Measurements from ENCODE around the gene PFN3.
"Not testable (repeated sequence)": the region's sequence is repeated elsewhere in the genome, so short reads cannot be mapped to it uniquely, and the experiment has no call there.

Gene PFN3

DNA sequence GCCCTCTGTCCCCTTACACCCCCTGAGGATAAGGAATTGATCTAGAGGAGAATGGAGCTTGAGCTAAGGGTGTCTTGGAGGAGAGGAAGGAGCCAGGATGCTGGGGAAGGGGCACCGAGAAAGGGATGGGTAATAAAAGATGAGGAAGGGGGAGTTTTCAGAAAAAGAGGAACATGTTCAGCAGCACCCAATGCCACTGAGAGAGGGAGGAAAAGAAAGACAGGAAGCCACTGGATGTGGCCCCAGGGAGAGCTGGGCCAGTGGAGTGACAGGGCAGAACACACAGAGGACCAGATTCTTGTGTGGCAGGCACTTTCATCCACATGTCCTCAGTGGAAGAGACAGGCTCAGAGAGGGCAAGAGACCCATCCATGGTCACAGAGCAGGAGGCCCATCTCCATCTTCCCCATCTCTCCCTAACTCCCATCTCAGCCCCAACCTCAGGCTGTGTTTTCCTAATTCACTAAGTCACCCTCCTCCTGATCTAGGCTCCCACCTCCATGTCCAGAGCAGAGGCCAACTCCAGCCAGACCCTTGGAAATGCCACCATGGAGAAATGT lies 7.2 kb downstream of the PFN3 start:
- DNase-seq (ENCODE audit: low spot score): no peak

DNA sequence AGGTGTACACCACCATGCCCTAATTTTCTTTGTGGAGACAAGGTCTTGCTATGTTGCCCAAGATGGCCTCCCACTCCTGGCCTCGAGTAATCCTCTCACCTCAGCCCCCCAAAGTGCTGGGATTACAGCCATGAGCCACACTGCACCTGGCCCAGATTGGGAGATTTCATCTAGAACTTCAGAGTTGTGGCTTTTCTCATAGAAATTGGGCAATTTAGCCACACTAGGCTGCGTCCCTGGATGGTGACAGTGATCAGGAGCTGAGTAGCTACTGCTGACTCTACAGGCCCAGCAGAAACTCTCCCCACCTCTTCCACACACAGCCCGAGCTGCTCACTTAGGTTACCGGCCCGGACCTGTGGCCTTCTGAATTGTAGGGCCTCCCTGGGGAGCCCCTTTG lies 7.7 kb downstream of the PFN3 start:
- no peak for DNase-seq (ENCODE audit: low spot score)

DNA sequence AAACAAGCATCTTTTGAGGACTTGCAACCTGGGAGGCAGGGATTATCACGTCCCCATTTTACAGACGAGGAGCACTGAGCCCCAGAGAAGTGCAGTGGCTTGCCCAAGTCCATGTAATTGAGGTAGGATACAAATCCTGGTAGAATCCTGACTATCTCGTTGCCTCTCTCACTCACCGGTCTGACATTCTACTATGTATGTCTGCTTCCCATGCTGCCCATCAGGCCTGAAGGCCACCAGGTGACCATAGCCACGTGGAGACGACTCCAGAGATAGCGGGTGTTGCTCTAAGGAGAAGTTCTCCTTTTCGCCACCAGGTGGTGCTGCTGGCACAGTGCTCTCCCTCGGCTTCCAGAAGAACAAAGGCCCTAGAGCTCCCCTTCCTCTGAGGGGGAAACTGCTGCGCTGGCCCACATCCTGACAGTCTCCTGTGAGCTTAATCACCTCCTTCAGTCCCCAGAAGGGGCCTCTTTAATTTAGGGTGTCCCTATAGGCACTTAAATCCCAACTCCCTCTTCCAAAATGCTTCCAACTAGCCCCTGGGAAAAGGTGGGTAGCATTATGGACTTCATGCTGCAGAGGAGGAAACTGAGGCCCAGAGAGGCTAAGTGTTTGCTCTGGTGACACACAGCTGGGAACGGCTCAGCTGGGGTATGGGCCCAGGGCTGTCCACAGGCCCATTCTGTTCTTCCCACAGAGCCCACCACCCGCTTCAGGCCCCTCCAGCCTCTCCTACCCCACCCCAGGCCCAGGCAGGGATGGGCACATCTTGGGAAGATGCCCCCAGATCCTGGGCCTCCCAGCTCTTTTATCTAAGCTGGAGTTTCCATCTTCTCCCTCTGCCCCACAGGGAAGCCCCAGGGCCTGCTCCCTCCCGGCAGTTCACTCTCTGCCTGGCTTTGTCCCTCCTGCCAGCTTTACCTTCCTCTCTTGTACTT lies 9.8 kb downstream of the PFN3 start:
- DNase-seq (ENCODE audit: low spot score): peak; percentile 62

DNA sequence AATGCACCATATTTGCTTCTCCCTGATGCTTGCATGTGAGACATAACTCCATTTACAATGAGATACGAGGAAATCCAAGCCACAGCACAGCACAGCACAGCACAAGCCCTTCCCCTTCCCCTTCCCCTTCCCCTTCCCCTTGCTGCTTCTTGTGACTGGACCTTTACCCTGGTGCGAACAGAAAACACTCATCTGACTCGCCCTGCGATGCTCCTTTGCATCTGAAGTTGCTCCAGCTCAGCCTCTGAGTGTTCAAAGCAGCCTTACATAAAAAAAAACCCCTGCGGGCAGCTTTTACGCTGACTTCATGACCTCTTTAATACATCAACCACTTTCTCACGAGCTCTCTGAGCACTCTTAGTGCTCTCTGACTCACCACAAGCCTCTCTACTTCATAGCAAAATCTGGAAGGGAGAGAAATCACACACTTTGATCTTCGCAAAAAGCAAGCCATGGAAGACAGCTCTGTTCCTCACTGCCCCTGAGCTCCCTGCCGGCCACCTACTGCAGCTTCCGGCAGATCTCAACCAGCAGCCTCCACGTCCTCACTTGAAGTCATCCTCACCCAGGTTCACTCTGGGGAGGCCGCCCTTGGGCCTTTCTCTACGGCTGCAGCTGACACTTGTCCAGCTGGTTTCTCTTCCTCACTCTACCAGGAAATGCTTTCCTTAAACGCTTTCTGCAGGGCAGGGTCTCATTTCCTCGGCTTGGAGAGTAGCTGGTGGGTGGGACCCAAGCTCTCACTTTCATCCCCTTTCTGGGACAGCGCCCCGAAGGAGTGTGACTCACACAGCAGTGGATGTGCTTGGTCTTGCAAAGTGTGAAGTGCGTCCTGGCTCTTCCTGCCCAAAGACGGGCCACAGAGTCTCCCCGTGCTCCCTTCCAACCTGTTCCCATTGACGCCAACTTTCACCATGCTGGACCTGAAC lies 11.0 kb downstream of the PFN3 start:
- DNase-seq (ENCODE audit: low spot score): no peak

DNA sequence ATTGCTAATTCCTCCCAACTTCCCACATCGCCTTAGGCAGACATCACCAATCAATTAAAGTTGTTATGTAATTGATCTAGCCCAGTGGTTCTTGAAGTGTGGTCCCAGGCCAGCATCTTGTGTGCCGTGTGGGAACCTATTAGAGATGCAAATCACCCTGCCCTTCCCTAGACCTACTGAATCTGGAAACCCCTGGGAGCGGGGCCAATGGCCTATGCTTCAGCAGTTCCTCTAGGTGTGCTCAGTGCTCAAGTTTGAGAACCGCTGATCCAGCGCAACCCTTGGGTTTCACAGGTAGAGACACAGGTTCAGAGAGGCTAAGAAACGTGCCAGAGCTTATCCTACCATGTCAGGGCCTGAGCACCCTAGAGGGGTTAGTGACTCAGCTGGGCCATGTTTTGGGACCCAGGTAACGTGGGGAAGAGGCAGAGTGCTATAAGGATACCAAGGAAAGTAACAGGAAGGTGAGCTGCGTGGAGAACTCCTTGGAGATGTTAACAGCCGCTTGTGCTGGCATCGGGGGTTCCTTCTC lies 11.9 kb downstream of the PFN3 start:
- no peak for DNase-seq (ENCODE audit: low spot score)

DNA sequence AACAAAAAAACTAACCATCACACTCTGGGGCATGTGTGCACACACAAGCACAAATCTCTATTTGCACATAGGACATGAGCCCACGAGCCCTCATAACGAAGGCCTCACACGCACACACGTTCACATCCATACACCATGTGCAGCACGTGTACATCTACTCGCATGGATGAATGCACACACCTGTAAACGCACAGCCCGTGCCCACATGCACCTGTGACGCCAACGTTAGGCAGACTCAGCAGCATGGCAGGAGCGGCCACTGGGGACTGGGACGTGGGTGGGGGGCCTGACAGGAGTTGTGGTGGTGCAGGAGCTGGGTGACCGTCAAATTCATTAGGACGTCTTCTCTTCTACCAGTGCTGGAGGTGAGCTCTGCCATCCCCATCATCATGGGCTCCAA lies 13.1 kb downstream of the PFN3 start:
- DNase-seq (ENCODE audit: low spot score): no peak

DNA sequence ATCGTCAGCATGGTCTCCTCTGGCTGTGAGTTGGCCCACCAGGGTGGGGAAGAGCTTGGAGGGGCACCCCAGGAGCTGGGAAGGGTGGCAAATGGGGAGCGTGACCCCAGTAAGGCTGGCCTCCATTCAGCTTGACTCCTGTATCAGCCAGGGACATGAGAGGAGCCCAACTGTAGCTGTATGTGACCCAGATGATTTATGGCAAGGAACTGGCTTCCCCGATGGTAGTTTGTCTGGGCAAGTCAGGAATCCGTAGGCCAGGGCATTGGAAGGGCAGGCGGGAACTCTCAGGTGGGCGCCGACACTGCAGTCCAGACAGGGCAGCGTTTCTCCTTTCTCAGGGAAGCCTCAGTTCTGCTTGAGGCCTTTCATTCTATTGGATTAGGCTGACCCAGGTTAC lies 13.9 kb downstream of the PFN3 start:
- DNase-seq (ENCODE audit: low spot score): no peak

DNA sequence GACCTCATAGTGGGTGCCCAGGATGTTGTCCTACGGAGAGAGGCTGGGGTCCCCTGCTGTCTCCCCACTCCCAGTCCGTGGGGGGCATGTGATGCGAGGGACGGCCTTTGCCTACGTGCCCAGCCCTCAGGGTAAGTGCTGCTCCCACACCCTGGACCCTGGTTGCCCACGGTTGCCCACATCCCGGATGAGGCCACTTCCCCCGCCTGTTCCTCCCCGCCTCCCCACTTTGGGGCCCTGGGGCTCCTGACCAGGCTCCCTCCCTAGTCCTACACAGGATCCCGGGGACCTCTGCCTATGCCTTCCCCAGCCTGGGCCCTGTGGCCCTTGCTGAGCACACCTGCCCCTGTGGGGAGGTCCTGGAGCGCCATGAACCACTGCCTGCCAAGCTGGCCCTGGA lies 14.7 kb downstream of the PFN3 start:
- no peak for DNase-seq (ENCODE audit: low spot score)

DNA sequence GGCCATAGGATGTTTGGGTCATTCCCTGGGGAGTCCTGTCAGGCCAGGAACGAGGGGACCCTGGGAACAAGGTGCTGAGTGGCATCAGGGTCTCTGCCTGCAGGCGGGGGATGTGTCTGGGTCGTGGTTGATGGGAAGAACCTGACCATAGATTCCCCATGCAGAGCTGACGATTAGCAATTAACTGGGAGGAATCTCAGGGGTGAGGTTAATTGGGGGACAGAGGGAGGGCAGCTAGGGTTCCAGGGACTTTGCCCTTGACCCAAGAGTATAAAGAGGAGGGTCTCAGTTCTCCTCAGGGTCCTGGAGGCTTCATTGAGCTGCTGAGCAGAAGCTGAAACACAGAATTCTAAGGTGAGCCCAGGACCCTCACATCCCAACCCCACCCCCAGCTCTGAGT lies 16.3 kb downstream of the PFN3 start, which contains the start of gene SLC34A1:
TSS of gene SLC34A1 (plus strand) at position 301 of the 400 bp plus-strand sequence. CDS start 1,308 bp downstream, outside the sequence.
- no peak for DNase-seq (ENCODE audit: low spot score)

DNA sequence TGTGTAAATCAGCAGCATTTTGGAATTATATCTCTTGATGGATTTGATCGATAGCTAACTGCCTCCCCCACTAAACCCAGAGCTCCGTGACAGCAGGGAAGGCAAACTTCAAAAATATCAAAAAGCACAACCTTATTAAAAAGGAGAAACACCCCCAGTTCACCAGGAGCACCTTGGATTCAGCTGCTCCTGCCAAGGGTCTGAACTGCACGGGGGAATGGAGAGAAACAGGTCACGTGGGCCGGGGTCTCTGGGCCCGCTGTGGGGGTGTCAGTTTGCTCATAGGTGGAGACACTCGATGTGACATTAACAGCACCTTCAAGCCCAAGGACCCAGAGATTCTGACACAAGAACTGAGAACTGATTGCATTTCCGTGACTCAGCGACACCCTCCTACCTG lies 17.3 kb downstream of the PFN3 start:
- DNase-seq (ENCODE audit: low spot score): no peak

DNA sequence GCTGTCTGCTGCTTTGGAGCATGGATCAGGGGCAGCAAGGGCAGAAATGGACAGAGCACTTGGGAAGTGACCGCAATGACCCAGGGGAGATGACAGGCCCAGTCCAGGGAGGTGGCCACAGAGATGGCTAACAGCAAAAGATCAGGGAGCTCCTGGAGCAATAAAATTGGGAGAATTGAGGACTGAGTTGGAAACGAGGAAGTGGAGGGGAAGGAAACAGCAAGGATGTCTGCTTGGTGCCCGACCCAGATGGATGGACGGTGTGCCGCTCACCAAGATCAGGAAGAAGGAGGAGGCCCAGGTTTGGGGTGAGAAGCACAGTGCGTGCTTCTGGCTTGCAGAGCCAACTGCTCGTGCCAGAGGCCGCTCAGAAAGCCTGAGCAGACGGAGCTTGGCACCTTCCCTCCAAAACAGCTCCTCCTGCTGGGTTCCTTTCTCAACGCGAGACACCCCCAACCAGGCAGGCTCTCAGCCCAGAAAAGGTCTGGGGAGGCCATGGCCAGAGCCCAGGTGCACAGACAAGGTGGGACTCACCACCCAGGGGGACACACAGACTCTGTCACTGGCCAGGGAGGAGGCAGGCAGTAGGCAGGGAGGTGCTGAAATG lies 17.9 kb downstream of the PFN3 start:
- no peak for DNase-seq (ENCODE audit: low spot score)

DNA sequence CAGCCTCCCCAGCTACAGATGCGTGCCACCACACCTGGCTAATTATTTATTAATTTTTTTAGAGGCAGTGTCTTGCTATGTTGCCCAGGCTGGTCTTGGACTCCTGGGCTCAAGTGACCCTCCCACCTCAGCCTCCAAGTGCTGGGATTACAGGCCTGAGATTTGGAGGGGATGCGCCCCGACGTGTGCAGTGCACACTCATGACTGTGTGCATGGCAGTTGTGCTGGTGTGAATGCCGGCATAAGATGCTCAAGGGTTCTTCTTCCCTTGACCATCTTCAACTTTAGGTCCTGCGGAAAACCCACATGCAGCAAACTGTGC lies 19.7 kb downstream of the PFN3 start:
- no peak for DNase-seq (ENCODE audit: low spot score)

DNA sequence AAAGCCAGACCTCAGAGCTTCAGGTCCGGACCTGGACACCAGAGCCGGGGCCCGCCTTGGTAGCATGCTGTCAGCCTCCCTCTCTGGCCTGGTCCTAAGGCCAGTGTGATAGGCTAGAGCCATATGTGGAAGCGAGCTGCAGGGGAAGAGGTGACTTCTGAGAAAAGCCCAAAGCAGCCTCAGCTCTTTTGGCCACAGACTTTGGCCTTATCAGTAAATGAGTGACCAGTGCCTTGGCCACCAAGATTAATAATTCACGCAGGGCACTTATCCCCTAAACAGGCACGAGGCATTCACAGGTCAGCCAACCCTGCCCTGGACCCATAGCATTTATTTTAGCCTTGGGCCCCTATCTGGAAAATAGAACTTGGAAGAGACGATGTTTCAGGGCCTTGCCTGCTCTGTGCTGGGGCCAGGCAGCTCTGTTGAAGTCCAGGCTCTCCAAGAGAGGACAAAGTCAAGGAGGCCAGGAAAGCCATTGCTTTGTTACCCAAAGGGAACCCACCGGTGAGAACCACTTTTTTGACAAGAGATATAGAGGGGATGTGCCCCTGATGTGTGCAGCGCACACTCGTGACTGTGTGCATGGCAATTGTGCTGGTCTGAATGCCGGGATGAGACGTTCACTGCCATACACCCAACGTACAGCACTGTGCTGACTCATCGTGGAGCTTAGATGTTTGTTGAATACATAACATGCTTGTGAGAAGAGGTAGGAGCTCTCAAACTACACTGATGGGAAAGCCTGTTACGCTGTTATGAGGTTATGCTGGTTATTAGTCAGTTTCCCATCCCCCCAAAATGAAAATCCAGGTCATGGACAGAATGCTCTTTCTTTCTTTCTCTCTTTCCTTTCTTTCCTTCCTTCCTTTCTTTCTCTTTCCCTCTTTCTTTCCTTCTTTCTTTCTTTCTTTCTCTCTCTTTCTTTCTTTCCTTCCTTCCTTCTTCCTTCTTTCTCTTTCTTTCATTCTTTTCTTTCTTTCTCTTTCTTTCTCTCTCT lies 21.3 kb downstream of the PFN3 start:
- DNase-seq (ENCODE audit: low spot score): no peak

DNA sequence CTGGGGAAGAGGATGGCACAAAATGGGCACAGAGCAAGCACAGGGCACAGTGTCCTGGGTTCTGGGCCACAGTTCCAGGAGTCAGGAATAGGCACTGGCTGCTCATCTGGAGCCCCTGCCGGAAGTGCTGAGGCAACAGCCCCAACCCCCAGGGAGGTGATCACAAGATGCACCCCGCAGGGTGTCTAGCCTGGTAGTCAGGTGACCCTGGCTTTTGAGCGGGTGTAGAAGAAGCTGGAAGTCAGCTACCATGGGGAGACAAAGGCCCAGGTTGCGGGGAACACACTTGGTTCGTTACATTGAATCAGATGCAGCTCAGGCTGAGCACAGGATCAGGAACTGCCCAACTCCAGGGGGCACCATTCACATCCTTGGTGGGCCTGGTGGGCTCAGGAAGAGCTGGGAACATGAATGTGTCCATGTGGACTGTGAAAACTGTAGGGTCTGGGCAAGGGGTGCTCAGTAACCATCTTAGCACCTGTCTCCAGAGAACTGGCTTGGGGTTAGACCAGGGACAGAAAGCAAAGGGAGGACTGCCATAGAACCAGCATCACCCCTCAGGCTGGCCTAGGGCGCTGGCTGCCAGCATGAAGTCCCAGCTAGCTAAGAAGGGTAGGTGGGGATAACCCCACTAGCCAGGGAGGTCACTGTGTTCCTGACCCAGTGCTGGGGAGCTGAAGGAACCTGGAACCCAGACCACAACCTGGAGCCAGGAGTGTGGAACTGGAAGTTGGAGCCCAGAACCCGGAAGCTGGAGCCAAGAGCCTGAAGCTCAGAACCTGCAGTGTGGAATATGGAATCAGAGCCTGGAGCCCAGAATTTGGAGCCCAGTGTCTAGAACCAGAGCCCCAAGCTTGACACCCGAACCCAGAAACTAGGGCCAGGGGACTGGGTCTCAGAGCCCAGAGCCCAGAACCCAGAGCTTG lies 22.3 kb downstream of the PFN3 start:
- no peak for DNase-seq (ENCODE audit: low spot score)

DNA sequence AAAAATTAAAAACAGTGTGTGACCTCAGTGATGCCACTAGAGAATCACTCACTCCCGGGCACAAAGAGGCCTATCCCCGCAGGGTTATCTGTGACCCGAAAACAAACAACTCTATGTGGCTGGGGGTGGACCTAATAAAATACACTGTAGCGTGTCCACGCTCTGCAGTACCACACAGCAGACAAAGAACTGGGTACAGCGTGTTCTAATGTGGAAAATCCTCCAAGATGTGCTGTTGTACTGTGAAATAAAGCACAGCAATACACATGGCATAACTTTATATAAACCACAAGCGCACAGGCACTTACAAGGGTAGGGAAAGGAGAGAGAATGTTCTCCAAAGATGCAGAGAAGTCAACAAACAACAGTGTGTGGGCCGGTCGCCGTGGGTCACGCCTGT lies 24.4 kb downstream of the PFN3 start:
- DNase-seq (ENCODE audit: low spot score): no peak

DNA sequence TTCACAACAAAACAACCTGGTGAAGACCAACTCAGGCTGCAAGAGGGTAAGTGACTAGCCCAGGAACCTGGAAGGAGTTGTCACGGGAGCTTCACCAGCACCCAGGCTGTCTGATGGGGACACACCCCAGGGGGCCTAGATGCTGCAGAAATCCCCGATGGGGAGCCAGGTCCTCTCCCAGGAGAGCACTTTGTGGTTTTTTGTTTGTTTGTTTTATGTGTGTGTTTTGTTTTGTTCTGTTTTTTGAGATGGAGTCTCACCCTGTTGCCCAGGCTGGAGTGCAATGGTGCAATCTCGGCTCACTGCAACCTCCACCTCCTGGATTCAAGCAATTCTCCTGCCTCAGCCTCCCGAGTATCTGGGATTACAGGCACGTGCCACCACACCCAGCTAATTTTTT lies 24.9 kb downstream of the PFN3 start:
- DNase-seq (ENCODE audit: low spot score): not testable (repeated sequence)

DNA sequence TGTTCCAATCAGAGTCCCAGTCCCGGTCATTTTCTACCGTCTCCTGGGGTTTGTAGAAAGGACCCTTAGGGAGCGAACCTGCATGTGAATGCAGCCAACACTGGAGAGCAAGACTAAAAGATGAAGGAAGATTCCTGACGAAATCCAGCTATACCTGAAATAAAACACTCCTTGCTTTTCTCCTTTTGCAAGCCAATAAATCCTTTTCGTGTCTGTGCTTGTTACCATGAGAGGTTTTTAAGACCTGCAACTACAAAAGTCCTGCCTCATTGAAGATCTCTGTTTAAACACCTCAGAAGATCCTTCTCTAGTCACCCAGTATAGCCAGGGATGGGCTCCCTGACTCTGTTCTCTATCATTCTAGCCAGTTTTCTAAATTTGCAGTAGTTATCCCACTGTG lies 26.2 kb downstream of the PFN3 start:
- no peak for DNase-seq (ENCODE audit: low spot score)

DNA sequence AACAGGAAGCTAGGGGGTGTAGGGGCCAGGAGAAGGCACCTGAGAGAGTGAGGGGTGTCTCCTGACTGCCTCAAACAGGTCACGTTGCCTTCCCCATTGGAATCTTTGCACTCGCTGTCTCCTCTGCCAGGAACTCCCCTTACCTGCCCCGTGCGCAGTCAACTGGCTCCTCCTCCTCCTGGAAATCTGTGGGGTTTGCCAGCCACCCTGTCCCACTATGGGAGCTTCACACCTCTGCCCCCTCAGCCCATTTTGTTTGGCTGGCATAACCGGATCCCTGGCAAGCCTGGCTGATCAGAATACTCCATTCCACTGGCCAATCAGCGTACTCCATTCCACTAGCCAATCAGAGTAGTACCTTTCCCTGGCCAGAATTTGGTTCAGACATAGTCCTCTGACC lies 26.7 kb downstream of the PFN3 start:
- DNase-seq (ENCODE audit: low spot score): no peak

DNA sequence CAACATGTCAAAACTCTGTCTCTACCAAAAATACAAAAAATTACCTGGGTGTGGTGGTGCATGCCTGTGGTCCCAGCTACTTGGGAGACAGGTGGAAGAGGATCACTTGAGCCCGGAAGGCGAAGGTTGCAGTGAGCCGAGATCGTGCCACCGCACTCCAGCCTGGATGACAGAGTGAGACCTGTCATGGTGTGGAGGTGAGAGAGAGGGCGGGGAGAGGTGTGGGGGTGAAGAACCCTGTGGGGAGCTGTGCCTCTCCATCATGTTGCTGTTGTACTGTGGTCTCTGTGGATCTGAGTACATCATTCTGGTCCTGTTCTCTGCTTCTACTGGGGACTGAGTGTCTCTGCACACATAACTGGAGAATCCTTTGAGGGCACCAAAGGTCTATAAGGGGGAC lies 27.6 kb downstream of the PFN3 start:
- no peak for DNase-seq (ENCODE audit: low spot score)
